Measurements from ENCODE around the gene COPG2. TPM values are rescaled to one million over a fixed set of nuclear protein-coding genes. Genes with fewer than 3 reads are reported as not detected.

The COPG2 gene
- total RNA-seq, 4 donors from 2014 or later, result 19.9 to 25.9 (median 23.8) TPM

DNA sequence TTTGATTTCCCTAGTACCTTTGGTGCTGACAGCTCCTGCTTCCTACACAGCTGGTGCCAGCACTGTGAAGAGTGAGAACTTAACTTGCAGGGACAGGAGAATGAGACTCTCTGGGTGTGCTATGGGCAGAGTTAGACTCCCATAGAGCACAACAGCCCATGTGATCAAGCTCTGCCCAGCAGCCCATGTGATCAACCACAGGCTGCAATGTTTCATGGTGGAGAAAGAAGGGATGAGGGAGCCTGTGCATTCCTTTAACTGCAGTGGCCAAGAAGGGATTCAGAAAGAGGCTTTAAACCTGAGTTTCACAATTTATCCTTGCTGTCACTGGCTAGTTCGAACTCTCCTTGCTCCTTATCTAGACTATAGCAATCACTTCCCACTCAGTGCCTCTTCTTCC lies 186.7 kb downstream of the COPG2 start:
- H3K4me3 ChIP-seq (ENCODE audit: low read depth, poor library complexity, severe bottlenecking), result no peak overlapping the region
- no peak for DNase-seq (ENCODE audit: low spot score in 2 of 2)
- WGBS, 2 donors, result 67 to 84% methylated on average over 1 of the region's 1 CpG
- intact Hi-C loops (cut with DNase I; ENCODE audit: low total_unique reads), result no loop called here
- TF ChIP-seq, protein P1, sequence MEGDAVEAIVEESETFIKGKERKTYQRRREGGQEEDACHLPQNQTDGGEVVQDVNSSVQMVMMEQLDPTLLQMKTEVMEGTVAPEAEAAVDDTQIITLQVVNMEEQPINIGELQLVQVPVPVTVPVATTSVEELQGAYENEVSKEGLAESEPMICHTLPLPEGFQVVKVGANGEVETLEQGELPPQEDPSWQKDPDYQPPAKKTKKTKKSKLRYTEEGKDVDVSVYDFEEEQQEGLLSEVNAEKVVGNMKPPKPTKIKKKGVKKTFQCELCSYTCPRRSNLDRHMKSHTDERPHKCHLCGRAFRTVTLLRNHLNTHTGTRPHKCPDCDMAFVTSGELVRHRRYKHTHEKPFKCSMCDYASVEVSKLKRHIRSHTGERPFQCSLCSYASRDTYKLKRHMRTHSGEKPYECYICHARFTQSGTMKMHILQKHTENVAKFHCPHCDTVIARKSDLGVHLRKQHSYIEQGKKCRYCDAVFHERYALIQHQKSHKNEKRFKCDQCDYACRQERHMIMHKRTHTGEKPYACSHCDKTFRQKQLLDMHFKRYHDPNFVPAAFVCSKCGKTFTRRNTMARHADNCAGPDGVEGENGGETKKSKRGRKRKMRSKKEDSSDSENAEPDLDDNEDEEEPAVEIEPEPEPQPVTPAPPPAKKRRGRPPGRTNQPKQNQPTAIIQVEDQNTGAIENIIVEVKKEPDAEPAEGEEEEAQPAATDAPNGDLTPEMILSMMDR (IDR thresholded peaks at IDR 0.05), result no peak
- TF ChIP-seq POLR2A (IDR thresholded peaks at IDR 0.05), result no peak

DNA sequence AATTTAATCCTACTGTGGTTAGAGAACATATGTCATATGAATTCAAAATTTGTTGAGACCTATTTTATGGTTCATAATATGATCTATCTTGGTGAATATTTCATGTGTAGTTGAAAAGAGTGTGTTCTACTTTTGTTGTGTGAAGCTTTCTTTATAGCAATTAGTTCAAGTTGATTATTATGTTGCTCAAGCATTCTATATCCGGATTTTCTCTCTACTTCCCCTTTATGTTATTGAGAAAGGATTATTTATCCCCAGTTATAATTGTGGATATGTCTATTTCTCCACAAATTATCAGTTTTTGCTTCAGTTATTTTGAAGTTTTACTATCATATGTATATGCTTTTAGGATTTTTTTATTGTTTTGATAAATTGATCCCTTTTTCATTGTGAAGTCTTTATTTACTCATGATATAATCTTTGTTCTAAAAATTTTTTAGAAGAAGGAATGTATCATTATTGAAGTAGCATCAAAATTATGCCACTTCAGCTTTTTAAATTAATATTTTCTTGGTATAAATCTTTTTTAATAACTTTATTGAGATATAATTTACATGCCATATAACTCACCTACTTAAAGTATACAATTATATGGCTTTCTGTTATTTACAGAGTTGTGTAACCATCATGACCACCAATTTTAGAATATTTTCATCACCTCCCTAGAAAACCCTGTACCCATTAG lies 188.7 kb downstream of the COPG2 start:
- intact Hi-C loops (cut with DNase I; ENCODE audit: low total_unique reads), result no loop called here
- no peak for TF ChIP-seq POLR2A (IDR thresholded peaks at IDR 0.05)
- TF ChIP-seq, protein P1 (IDR thresholded peaks at IDR 0.05), result no peak
- no peak for DNase-seq (ENCODE audit: low spot score in 2 of 2)

DNA sequence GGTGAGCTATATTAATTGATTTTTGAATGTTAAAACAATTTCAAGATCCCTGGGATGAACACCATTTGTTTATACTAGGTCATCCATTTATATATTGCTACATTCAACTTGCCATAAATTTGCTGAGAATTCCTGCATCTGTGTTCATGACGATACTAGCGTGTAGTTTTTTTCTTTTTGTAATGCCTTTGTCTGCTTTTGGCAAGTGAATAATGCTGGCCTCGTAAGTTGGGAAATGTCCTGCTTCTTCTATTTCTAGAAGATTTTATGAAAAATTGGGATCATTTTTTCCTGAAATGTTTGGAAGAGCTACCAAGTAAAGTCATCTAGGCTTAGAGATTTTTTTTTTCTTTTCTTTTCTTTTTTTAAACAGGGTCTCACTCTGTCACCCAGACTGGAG lies 189.6 kb downstream of the COPG2 start:
- no peak overlapping the region for H3K4me3 ChIP-seq (ENCODE audit: low read depth, poor library complexity, severe bottlenecking)
- intact Hi-C loops (cut with DNase I; ENCODE audit: low total_unique reads), result no loop called here
- no peak for TF ChIP-seq POLR2A (IDR thresholded peaks at IDR 0.05)
- TF ChIP-seq, protein P1 (IDR thresholded peaks at IDR 0.05), result no peak
- DNase-seq (ENCODE audit: low spot score in 2 of 2), result no peak
- WGBS, 2 donors, result 55 to 73% methylated on average over 3 of the region's 3 CpGs

More for the DNA sequence above, 188.7 kb downstream of the COPG2 start:
- WGBS, 2 donors, result 91 to 95% methylated on average over 1 of the region's 1 CpG
- H3K4me3 ChIP-seq (ENCODE audit: low read depth, poor library complexity, severe bottlenecking), result no peak overlapping the region

DNA sequence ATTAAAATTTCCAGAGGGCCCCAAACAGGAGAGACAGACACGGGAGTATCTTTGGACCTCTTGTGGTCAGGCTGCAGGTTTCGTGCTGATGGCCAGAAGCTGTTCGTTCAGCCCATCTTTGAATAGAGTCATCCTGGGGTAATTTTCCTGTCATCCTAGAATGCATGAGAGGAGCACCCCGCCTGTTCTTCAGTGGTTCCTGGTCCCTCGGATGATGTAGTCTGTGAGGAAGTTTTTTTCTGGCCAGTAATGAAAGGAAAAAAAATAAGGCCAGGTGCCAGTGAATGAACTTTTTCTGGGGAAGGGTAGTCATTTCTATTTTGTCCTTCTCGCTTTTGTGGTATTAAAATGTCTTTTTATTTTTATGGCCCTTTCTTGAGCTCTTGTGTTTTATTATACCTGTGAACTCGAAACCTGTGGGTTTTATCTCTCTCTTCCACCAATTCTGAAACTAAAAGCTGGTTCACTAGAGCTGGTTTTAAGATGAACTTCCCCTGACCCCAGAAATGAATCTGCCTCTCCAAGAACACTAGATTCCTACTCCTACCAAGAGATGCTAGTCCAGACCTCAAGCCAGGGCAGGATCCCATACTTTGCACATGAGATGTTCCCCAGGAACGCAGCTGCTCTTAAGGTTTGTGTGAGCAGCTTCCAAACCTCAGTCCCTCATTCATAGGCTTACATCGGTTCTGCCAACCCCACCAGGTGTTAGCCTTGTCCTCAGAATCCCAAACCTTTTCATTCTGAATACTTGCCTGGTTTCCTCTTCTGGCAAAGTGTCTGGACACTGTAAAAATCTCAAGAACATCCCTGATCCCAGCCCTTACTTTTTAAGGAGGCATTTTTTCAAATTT lies 192.0 kb downstream of the COPG2 start:
- intact Hi-C loops (cut with DNase I; ENCODE audit: low total_unique reads), result no loop called here
- TF ChIP-seq, protein P1 (IDR thresholded peaks at IDR 0.05), result no peak
- 74 to 84% methylated on average over 9 of the region's 9 CpGs for WGBS, 2 donors
- no peak overlapping the region for H3K4me3 ChIP-seq (ENCODE audit: low read depth, poor library complexity, severe bottlenecking)
- DNase-seq (ENCODE audit: low spot score in 2 of 2), result no peak

DNA sequence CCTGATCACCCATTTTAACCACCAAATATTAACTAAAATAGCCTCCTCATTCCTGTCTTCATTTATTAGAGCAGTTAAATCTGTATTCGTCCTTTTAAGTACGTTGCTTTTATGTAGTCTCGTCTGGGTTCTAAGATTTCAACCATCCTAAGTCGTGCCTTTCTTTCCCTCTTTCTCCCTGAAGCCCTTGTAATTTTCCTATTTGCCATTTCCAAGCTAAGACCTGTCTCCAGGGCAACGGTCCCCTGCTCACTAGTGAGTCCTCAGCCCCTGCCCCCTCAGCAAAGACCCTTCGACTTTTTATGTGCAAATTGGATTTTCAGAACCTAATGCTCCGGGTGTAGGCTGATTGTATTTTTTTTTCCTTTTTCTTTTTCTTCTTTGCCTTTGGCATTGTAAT lies 192.8 kb downstream of the COPG2 start:
- no peak for DNase-seq (ENCODE audit: low spot score in 2 of 2)
- TF ChIP-seq, protein P1 (IDR thresholded peaks at IDR 0.05), result no peak
- no peak for TF ChIP-seq POLR2A (IDR thresholded peaks at IDR 0.05)
- intact Hi-C loops (cut with DNase I; ENCODE audit: low total_unique reads), result no loop called here
- 77 to 81% methylated on average over 7 of the region's 7 CpGs for WGBS, 2 donors
- no peak overlapping the region for H3K4me3 ChIP-seq (ENCODE audit: low read depth, poor library complexity, severe bottlenecking)

Measured in lower leg skin (tissue), 4 donors.